Prostate gland (tissue), 2 donors: Measurements from ENCODE around the gene C1QTNF9. TPM values are rescaled to one million over a fixed set of nuclear protein-coding genes. Genes with fewer than 3 reads are reported as not detected.
"Not testable (repeated sequence)": the region's sequence is repeated elsewhere in the genome, so short reads cannot be mapped to it uniquely, and the experiment has no call there.

Experiments used
- DNase-seq: peaks from one replicate; pipeline ENCODE4 v3.0.0-alpha.2; 2019; ENCODE audit warnings: low spot score
- H3K27ac ChIP-seq, 2 donors: fragments of 200-600 bp; sonication (generic); 2 replicates each; pipeline ENCODE4 v1.5.1; 2017 to 2019
- H3K27me3 ChIP-seq: fragments of 200-600 bp; sonication (generic); replicated peaks from 2 replicates; pipeline ENCODE4 v1.5.1; 2019; ENCODE audit not compliant: insufficient read depth
- H3K36me3 ChIP-seq, 2 donors: fragments of 200-600 bp; sonication (generic); 1 replicate in 1 of 2; 2 replicates in 1 of 2; pipeline versions ENCODE4 v1.5.1 to v1.8.1; 2017 to 2019
- H3K4me1 ChIP-seq: fragments of 200-600 bp; sonication (generic); replicated peaks from 2 replicates; pipeline ENCODE4 v1.5.1; 2019
- H3K4me3 ChIP-seq, 2 donors: fragments of 200-600 bp; sonication (generic); 2 replicates each; pipeline ENCODE4 v1.5.1; 2017 to 2019
- H3K9me3 ChIP-seq: fragments of 200-600 bp; sonication (generic); 2 replicates; pipeline ENCODE4 v1.5.1; 2017
- CTCF ChIP-seq, 4 experiments: fragments of 200-600 bp in 2 of 4; fragments of 450-650 bp in 2 of 4; sonication (generic) in 2 of 4; IDR thresholded peaks; 1 replicate in 3 of 4; 2 replicates in 1 of 4; pipeline ENCODE4 v1.5.1; 2016 to 2019; ENCODE audit warnings: antibody characterized with exemption in 4 of 4, mild to moderate bottlenecking in 2 of 4, moderate library complexity in 2 of 4
- POLR2A ChIP-seq: fragments of 450-650 bp; IDR thresholded peaks from one replicate; pipeline ENCODE4 v1.6.1; 2016; ENCODE audit warnings: antibody characterized with exemption, mild to moderate bottlenecking
- POLR2AphosphoS5 ChIP-seq: sonication (generic); formaldehyde crosslinking; IDR thresholded peaks from one replicate; pipeline ENCODE4 v1.6.1; 2017; ENCODE audit warnings: antibody characterized with exemption
- WGBS: methylation state at CpG from one replicate; pipeline ENCODE4 v1.1.5; 2018; 5-methylcytosine and 5-hydroxymethylcytosine counted together
- intact Hi-C: fragments of 100-400 bp; cut with DNase I; formaldehyde crosslinking; loops from one replicate; pipeline ENCODE4 v1.14.2; 2022
- total RNA-seq, 2 donors: library from RNA; depleted of rRNA; stranded (reverse); fragments of >200 nt; gene quantifications; one replicate each; pipeline ENCODE4 v1.1.0, GENCODE V29; 2016

Gene C1QTNF9
- total RNA-seq, 2 donors from 2014 or later: 0.85 TPM; not detected in 1

- no peaks in the 10 kb centered on the region for H3K27me3 ChIP-seq
- no peak for DNase-seq
- no peaks in the 10 kb centered on the region for H3K36me3 ChIP-seq
- 85% methylated on average over 27 of the region's 27 CpGs for WGBS
- no peaks in the 10 kb centered on the region for H3K9me3 ChIP-seq
- no peak overlapping the region for H3K4me3 ChIP-seq
- no peak overlapping the region for H3K27ac ChIP-seq
- intact Hi-C loops: no loop called here
- TF ChIP-seq CTCF (IDR thresholded peaks at IDR 0.05) (no peak), POLR2AphosphoS5 (no peak), POLR2A (no peak)
- H3K4me1 ChIP-seq: no peaks in the 10 kb centered on the region
These were observed 1.9 kb upstream of the C1QTNF9 start for GRCh38 chr13:24307211-24308067.

- TF ChIP-seq POLR2AphosphoS5: no peak
These were observed 1.3 kb upstream of the C1QTNF9 start for GRCh38 chr13:24308068-24308445.

GRCh38 chr13:24308488-24309020 is 826 bp upstream of the C1QTNF9 start:
- Histone ChIP-seq H3K36me3 (no peaks in the 10 kb centered on the region), H3K4me1 (no peaks in the 10 kb centered on the region), H3K27me3 (no peaks in the 10 kb centered on the region), H3K9me3 (no peaks in the 10 kb centered on the region), H3K27ac (no peak overlapping the region), H3K4me3 (no peak overlapping the region)
- WGBS: 90% methylated on average over 37 of the region's 37 CpGs
- TF ChIP-seq POLR2AphosphoS5 (no peak), POLR2A (no peak), CTCF (IDR thresholded peaks at IDR 0.05) (no peak)
- intact Hi-C loops: no loop called here
- no peak for DNase-seq

More at GRCh38 chr13:24308068-24308445, 1.3 kb upstream of the C1QTNF9 start:
- no peaks in the 10 kb centered on the region for H3K4me1 ChIP-seq
- no peaks in the 10 kb centered on the region for H3K36me3 ChIP-seq
- no peaks in the 10 kb centered on the region for H3K27me3 ChIP-seq
- no peak overlapping the region for H3K27ac ChIP-seq
- WGBS: 86% methylated on average over 33 of the region's 33 CpGs
- no peak for DNase-seq
- intact Hi-C loops: no loop called here
- H3K9me3 ChIP-seq: no peaks in the 10 kb centered on the region
- H3K4me3 ChIP-seq: no peak overlapping the region

GRCh38 chr13:24313439-24313838 is 4.1 kb downstream of the C1QTNF9 start:
- no peak for DNase-seq
- intact Hi-C loops: no loop called here
- H3K9me3 ChIP-seq: no peaks in the 10 kb centered on the region
- no peaks in the 10 kb centered on the region for H3K4me1 ChIP-seq
- no peak overlapping the region for H3K27ac ChIP-seq
- no peaks in the 10 kb centered on the region for H3K27me3 ChIP-seq
- 47% methylated on average over 5 of the region's 5 CpGs for WGBS
- no peaks in the 10 kb centered on the region for H3K36me3 ChIP-seq
- H3K4me3 ChIP-seq: no peak overlapping the region
- TF ChIP-seq POLR2AphosphoS5: no peak
- no peak for TF ChIP-seq CTCF (IDR thresholded peaks at IDR 0.05)
- TF ChIP-seq POLR2A: no peak

- WGBS: 85% methylated on average over 8 of the region's 10 CpGs
- DNase-seq, intact Hi-C loops, H3K4me1 ChIP-seq, H3K9me3 ChIP-seq, H3K27ac ChIP-seq, H3K4me3 ChIP-seq, H3K36me3 ChIP-seq, H3K27me3 ChIP-seq: not testable (repeated sequence)
These were observed 8.5 kb downstream of the C1QTNF9 start for GRCh38 chr13:24317835-24318234.

- H3K27ac ChIP-seq, DNase-seq, intact Hi-C loops, H3K27me3 ChIP-seq, H3K9me3 ChIP-seq, H3K36me3 ChIP-seq, H3K4me1 ChIP-seq, H3K4me3 ChIP-seq: not testable (repeated sequence)
- 64% methylated on average over 4 of the region's 4 CpGs for WGBS
These were observed 9.5 kb downstream of the C1QTNF9 start for GRCh38 chr13:24318878-24319277.

- H3K36me3 ChIP-seq, H3K4me1 ChIP-seq, H3K27me3 ChIP-seq, DNase-seq, H3K27ac ChIP-seq, H3K9me3 ChIP-seq, intact Hi-C loops, H3K4me3 ChIP-seq: not testable (repeated sequence)
- 80% methylated on average over 6 of the region's 6 CpGs for WGBS
These were observed 10.3 kb downstream of the C1QTNF9 start for GRCh38 chr13:24319641-24320040.

- H3K4me3 ChIP-seq, intact Hi-C loops, H3K4me1 ChIP-seq, H3K36me3 ChIP-seq, H3K27ac ChIP-seq, H3K9me3 ChIP-seq, DNase-seq, H3K27me3 ChIP-seq: not testable (repeated sequence)
- 78% methylated on average over 8 of the region's 8 CpGs for WGBS
These were observed 12.0 kb downstream of the C1QTNF9 start for GRCh38 chr13:24321416-24321815.
